ENCODE results near the gene CH25H.

CH25H gene

DNA sequence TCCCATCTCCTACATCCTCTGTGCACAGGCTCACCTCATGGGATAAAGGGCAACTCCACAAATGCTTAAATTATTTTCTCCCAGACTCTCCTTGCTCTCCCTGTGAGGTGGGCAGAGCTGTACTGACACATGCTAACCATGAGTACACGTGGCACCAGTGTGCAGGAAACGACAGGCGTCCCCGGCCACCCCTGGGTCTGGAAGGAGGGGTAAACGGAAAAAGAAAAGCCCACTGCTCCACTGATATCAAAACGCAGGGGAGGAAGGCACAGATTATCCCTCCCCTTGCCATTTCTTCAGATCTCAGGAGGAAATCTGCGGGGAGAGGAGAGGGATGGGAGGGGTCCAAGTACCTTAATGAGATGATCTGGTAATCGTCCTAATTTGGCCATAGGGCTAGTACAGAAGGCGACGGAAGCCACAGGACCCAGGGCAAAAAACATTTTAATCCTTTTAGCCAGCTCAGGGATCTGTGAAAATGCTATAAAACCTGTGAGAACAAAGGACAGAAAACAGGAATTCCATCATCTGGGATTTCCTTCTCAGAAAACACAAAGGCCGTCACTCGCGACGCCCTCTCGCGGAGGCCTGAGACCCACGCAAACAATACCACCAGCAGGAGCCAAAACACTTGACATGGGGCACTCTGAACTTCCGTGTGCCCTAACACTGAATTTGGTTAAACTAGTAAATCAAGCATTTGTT, 17.8 kb upstream of the CH25H start:
- ChIA-PET POLR2A (interaction anchor here (0.7 kb wide), 1 partner anchor 93 kb away, joined by 3 read pairs; no protein-coding TSS in a partner anchor), CTCF (interaction anchor here (0.8 to 2.8 kb wide), 6 partner anchors 7 to 390 kb away, joined by 3 to 15 read pairs (median 4); no protein-coding TSS in a partner anchor)
- TF ChIP-seq, protein P1, sequence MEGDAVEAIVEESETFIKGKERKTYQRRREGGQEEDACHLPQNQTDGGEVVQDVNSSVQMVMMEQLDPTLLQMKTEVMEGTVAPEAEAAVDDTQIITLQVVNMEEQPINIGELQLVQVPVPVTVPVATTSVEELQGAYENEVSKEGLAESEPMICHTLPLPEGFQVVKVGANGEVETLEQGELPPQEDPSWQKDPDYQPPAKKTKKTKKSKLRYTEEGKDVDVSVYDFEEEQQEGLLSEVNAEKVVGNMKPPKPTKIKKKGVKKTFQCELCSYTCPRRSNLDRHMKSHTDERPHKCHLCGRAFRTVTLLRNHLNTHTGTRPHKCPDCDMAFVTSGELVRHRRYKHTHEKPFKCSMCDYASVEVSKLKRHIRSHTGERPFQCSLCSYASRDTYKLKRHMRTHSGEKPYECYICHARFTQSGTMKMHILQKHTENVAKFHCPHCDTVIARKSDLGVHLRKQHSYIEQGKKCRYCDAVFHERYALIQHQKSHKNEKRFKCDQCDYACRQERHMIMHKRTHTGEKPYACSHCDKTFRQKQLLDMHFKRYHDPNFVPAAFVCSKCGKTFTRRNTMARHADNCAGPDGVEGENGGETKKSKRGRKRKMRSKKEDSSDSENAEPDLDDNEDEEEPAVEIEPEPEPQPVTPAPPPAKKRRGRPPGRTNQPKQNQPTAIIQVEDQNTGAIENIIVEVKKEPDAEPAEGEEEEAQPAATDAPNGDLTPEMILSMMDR (IDR thresholded peaks at IDR 0.05; ENCODE audit: insufficient read depth, low read length, missing control alignments) = no peak
- H3K4me3 ChIP-seq (ENCODE audit: low read depth, low read length) = no peak overlapping the region
- no peak for DNase-seq (ENCODE audit: low read depth, low spot score)

GRCh38 chr10:89221919-89222318, 14.8 kb upstream of the CH25H start:
- TF ChIP-seq, protein P1 (IDR thresholded peaks at IDR 0.05; ENCODE audit: insufficient read depth, low read length, missing control alignments) = no peak
- no peak for DNase-seq (ENCODE audit: low read depth, low spot score)
- no peak overlapping the region for H3K4me3 ChIP-seq (ENCODE audit: low read depth, low read length)
- ChIA-PET CTCF (interaction anchor here (0.6 to 5.7 kb wide), 7 partner anchors 9 to 289 kb away, joined by 4 to 151 read pairs (median 4); partner anchors contain the start of gene FAS), POLR2A (no interaction called here)

GRCh38 chr10:89219513-89220218, 12.5 kb upstream of the CH25H start:
- no peak for DNase-seq (ENCODE audit: low read depth, low spot score)
- CTCF ChIA-PET = interaction anchor here (1.0 to 5.7 kb wide), 14 partner anchors 9 to 533 kb away, joined by 3 to 151 read pairs (median 31); partner anchors contain the start of genes CH25H and FAS
- no peak overlapping the region for H3K4me3 ChIP-seq (ENCODE audit: low read depth, low read length)
- TF ChIP-seq, protein P1 (IDR thresholded peaks at IDR 0.05; ENCODE audit: insufficient read depth, low read length, missing control alignments) = no peak
- POLR2A ChIA-PET = no interaction called here

DNA sequence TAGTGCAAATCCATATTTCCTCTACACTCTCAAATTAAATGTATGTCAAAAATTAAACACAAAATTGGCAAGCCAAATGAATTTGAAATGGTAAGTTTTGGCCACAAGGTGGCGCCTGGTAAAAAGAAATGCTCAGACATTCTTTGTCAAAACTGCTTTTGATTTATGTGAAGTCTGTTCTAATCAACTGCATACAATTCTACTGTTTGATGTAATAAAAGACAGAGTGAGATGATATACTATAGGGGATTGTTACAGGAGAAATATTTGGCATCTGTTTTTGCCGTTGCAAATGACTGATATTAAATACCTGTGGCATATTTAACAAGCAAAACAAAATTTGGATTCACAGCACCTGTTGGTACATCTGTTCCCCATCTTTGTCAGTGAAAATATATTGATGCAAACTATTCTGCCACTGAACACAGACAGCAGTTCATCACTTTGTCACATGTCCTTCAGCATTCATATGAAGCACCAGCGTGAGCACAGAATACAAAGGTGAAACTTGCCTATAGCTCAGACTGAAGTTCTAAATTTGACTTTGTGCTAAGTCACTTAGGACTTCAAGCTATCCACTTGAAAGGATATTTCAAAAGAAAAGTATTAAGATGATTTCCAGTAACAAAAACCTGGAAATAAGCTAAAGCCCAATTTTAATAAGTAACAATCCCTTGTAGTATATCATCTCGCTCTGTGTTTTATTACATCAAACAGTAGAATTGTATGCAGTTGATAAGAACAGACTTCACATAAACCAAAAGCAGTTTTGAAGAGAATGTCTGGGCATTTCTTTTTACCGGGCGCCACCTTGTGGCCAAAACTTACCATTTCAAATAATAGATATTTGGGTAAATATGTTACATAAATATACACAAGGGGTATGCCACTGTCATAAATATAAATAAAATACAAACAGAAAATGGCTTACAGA, 10.2 kb upstream of the CH25H start:
- DNase-seq (ENCODE audit: low read depth, low spot score) = no peak
- ChIA-PET CTCF (interaction anchor here (0.6 to 5.7 kb wide), 70 partner anchors 8 to 653 kb away, joined by 3 to 151 read pairs (median 5); partner anchors contain the start of genes CH25H, FAS, IFIT1 and IFIT5), POLR2A (no interaction called here)
- H3K4me3 ChIP-seq (ENCODE audit: low read depth, low read length) = no peak overlapping the region
- TF ChIP-seq, protein P1 (IDR thresholded peaks at IDR 0.05; ENCODE audit: insufficient read depth, low read length, missing control alignments) = peak; percentile 45

- no peak for DNase-seq (ENCODE audit: low read depth, low spot score)
- TF ChIP-seq, protein P1 (IDR thresholded peaks at IDR 0.05; ENCODE audit: insufficient read depth, low read length, missing control alignments) = no peak
- no peak overlapping the region for H3K4me3 ChIP-seq (ENCODE audit: low read depth, low read length)
- ChIA-PET POLR2A (interaction anchor here (0.5 to 1.9 kb wide), 2 partner anchors 187 to 226 kb away, joined by 3 to 6 read pairs; partner anchors contain the start of gene FAS), CTCF (interaction anchor here (0.6 to 4.2 kb wide), 33 partner anchors 9 to 651 kb away, joined by 3 to 225 read pairs (median 4); partner anchors contain the start of genes ACTA2, CH25H and FAS)
Measured at GRCh38 chr10:89216056-89216455, 8.9 kb upstream of the CH25H start.

Data from AG04449 (cell line).